Prostate gland (tissue), 2 donors: ENCODE measurements around the gene GRK7.

Source experiments
- CTCF ChIP-seq, 4 experiments: fragments of 200-600 bp in 2 of 4; fragments of 450-650 bp in 2 of 4; sonication (generic) in 2 of 4; IDR thresholded peaks; 1 replicate in 3 of 4; 2 replicates in 1 of 4; pipeline ENCODE4 v1.5.1; 2016 to 2019; ENCODE audit warnings: antibody characterized with exemption in 4 of 4, mild to moderate bottlenecking in 2 of 4, moderate library complexity in 2 of 4
- POLR2A ChIP-seq: fragments of 450-650 bp; IDR thresholded peaks from one replicate; pipeline ENCODE4 v1.6.1; 2016; ENCODE audit warnings: antibody characterized with exemption, mild to moderate bottlenecking
- POLR2AphosphoS5 ChIP-seq: sonication (generic); formaldehyde crosslinking; IDR thresholded peaks from one replicate; pipeline ENCODE4 v1.6.1; 2017; ENCODE audit warnings: antibody characterized with exemption

GRCh38 chr3:141753399-141753798 lies 9.8 kb upstream of the GRK7 start:
- TF ChIP-seq CTCF (IDR thresholded peaks at IDR 0.05) (no peak), POLR2A (no peak), POLR2AphosphoS5 (no peak)
